IMR-90 (cell line): ENCODE measurements around the gene LIN7B. TPM values are rescaled to one million over a fixed set of nuclear protein-coding genes. Genes with fewer than 3 reads are reported as not detected.

Experiments used
- ATAC-seq: fragments of 200-7000 bp; cut with Tn5 transposase; 2 replicates; pipeline ENCODE4 v1.9.1; 2020; ENCODE audit warnings: low read depth, mild to moderate bottlenecking, moderate library complexity
- BruUV-seq: library from RNA; stranded (reverse); fragments of 400-500 nt; replicated peaks from 2 replicates; lab custom pipeline; 2021; lab: Mats Ljungman, UMichigan
- CTCF ChIA-PET: fragments of 300-600 bp; formaldehyde crosslinking; extraction: SDS; loops from one replicate; lab custom pipeline; 2021; ENCODE audit warnings: antibody characterized with exemption; lab: Yijun Ruan, JAX
- POLR2A ChIA-PET: fragments of 300-600 bp; sonication (Branson Sonifier 250); formaldehyde crosslinking; loops from one replicate; lab custom pipeline; 2022; ENCODE audit warnings: antibody characterized with exemption; ENCODE audit not compliant: unreplicated experiment; lab: Charles Lee
- DNase-seq: peaks from one replicate; pipeline ENCODE4 v3.0.0; 2013
- H2AFZ ChIP-seq: replicated peaks from 2 replicates; pipeline ENCODE3; 2013; ENCODE audit warnings: low read length, mild to moderate bottlenecking; ENCODE audit not compliant: poor library complexity
- H2AK5ac ChIP-seq: 2 replicates; pipeline ENCODE4 v1.6.1; 2013; ENCODE audit warnings: low read depth, low read length, inconsistent platforms
- H2AK9ac ChIP-seq: replicated peaks from 2 replicates; pipeline ENCODE3; 2013; ENCODE audit warnings: mild to moderate bottlenecking, low read depth, low read length, moderate library complexity; ENCODE audit not compliant: poor library complexity
- H2BK120ac ChIP-seq: 2 replicates; pipeline ENCODE4 v1.6.1; 2013; ENCODE audit warnings: low read depth, low read length, inconsistent platforms
- H2BK15ac ChIP-seq: 3 replicates; pipeline ENCODE4 v1.6.1; 2013; ENCODE audit warnings: low read depth, low read length, inconsistent platforms
- H2BK20ac ChIP-seq: 2 replicates; pipeline ENCODE4 v1.6.1; 2013; ENCODE audit warnings: low read depth, mild to moderate bottlenecking, inconsistent platforms, low read length, moderate library complexity
- H2BK5ac ChIP-seq: 2 replicates; pipeline ENCODE4 v1.6.1; 2013; ENCODE audit warnings: mild to moderate bottlenecking, low read depth, low read length, inconsistent platforms; ENCODE audit not compliant: poor library complexity, severe bottlenecking
- H3K14ac ChIP-seq: replicated peaks from 2 replicates; pipeline ENCODE4 v1.6.1; 2013; ENCODE audit warnings: low read depth, low read length, inconsistent platforms
- H3K18ac ChIP-seq: 2 replicates; pipeline ENCODE4 v1.6.1; 2013; ENCODE audit warnings: low read depth, low read length, control low read depth
- H3K23ac ChIP-seq: 2 replicates; pipeline ENCODE4 v1.6.1; 2013; ENCODE audit warnings: low read depth, low read length, inconsistent platforms
- H3K27ac ChIP-seq: 2 replicates; pipeline ENCODE4 v1.5.1; 2013; ENCODE audit warnings: mild to moderate bottlenecking, control low read depth, low read length; ENCODE audit not compliant: insufficient read depth
- H3K27me3 ChIP-seq: 2 replicates; pipeline ENCODE4 v1.6.1; 2013; ENCODE audit warnings: low read length; ENCODE audit not compliant: control insufficient read depth, insufficient read depth
- H3K36me3 ChIP-seq: 2 replicates; pipeline ENCODE4 v1.6.1; 2013; ENCODE audit warnings: low read length, mixed read lengths; ENCODE audit not compliant: control insufficient read depth, insufficient read depth
- H3K4ac ChIP-seq: 2 replicates; pipeline ENCODE4 v1.6.1; 2013; ENCODE audit warnings: low read depth, low read length, inconsistent platforms
- H3K4me1 ChIP-seq: 2 replicates; pipeline ENCODE4 v1.6.1; 2013; ENCODE audit warnings: low read length, mixed read lengths; ENCODE audit not compliant: control insufficient read depth, insufficient read depth
- H3K4me2 ChIP-seq: 2 replicates; pipeline ENCODE4 v1.6.1; 2013; ENCODE audit warnings: low read depth, mild to moderate bottlenecking, control low read depth, low read length, moderate library complexity
- H3K4me3 ChIP-seq: 2 replicates; pipeline ENCODE4 v1.5.1; 2013; ENCODE audit warnings: low read depth, mild to moderate bottlenecking, control low read depth, low read length, moderate library complexity; ENCODE audit not compliant: insufficient read depth
- H3K56ac ChIP-seq: 2 replicates; pipeline ENCODE4 v1.6.1; 2013; ENCODE audit warnings: low read length, inconsistent platforms; ENCODE audit not compliant: insufficient read depth; ENCODE audit errors: extremely low read depth
- H3K79me1 ChIP-seq, 2 experiments: 2 replicates each; pipeline ENCODE4 v1.6.1; 2013; ENCODE audit warnings: low read length in 2 of 2, inconsistent platforms in 1 of 2, low read depth in 1 of 2
- H3K9ac ChIP-seq: 2 replicates; pipeline ENCODE4 v1.6.1; 2013; ENCODE audit warnings: low read depth, low read length, control low read depth
- H3K9me1 ChIP-seq: 2 replicates; pipeline ENCODE4 v1.6.1; 2013; ENCODE audit warnings: low read length, inconsistent platforms; ENCODE audit not compliant: insufficient read depth
- H3K9me3 ChIP-seq: 2 replicates; pipeline ENCODE4 v1.6.1; 2013; ENCODE audit warnings: low read length; ENCODE audit not compliant: control insufficient read depth, insufficient read depth
- H4K20me1 ChIP-seq: 2 replicates; pipeline ENCODE4 v1.6.1; 2013; ENCODE audit warnings: low read length, inconsistent platforms; ENCODE audit not compliant: insufficient read depth
- H4K5ac ChIP-seq: 2 replicates; pipeline ENCODE4 v1.6.1; 2013; ENCODE audit warnings: mild to moderate bottlenecking, low read depth, low read length, control low read depth
- H4K8ac ChIP-seq, 2 experiments: 2 replicates each; pipeline ENCODE4 v1.6.1; 2013; ENCODE audit warnings: low read depth in 2 of 2, low read length in 2 of 2, control low read depth in 1 of 2, inconsistent platforms in 1 of 2
- H4K91ac ChIP-seq: 2 replicates; pipeline ENCODE4 v1.6.1; 2013; ENCODE audit warnings: low read depth, low read length, inconsistent platforms; ENCODE audit not compliant: insufficient read depth
- BHLHE40 ChIP-seq: fragments of 150-350 bp; IDR thresholded peaks from 2 replicates; pipeline ENCODE4 v1.6.1; 2016; ENCODE audit warnings: mild to moderate bottlenecking, low read depth, low read length
- MAZ ChIP-seq: IDR thresholded peaks from 2 replicates; pipeline ENCODE4 v1.6.1; 2012; ENCODE audit warnings: low read depth, mild to moderate bottlenecking, low read length, improper control_type of control experiment, moderate library complexity, borderline replicate concordance
- MXI1 ChIP-seq: IDR thresholded peaks from 2 replicates; pipeline ENCODE4 v1.6.1; 2012; ENCODE audit warnings: low read depth, mild to moderate bottlenecking, low read length, moderate library complexity, borderline replicate concordance
- NFE2L2 ChIP-seq: fragments of 150-350 bp; IDR thresholded peaks from 2 replicates; pipeline ENCODE4 v1.6.1; 2016; ENCODE audit warnings: low read depth, mild to moderate bottlenecking, low read length
- POLR2A ChIP-seq: IDR thresholded peaks from 2 replicates; pipeline ENCODE4 v1.6.1; 2012; ENCODE audit warnings: mild to moderate bottlenecking, low read depth, low read length
- RCOR1 ChIP-seq: IDR thresholded peaks from 2 replicates; pipeline ENCODE4 v1.6.1; 2012; ENCODE audit warnings: mild to moderate bottlenecking, low read length, improper control_type of control experiment; ENCODE audit not compliant: insufficient replicate concordance
- RFX5 ChIP-seq: IDR thresholded peaks from 2 replicates; pipeline ENCODE4 v1.8.0; 2012; ENCODE audit warnings: low read depth, mild to moderate bottlenecking, low read length, moderate library complexity
- SMC3 ChIP-seq: fragments of 150-350 bp; IDR thresholded peaks from 2 replicates; pipeline ENCODE4 v1.6.1; 2016; ENCODE audit warnings: low read depth, mild to moderate bottlenecking, antibody characterized with exemption, low read length, moderate library complexity
- WGBS, 2 experiments: methylation state at CpG; one replicate each; pipeline versions ENCODE4 v1.1.5 to v1.1.7; 2013; ENCODE audit warnings: missing lambda C conversion rate in 2 of 2; ENCODE audit not compliant: insufficient read length in 1 of 2; ENCODE audit errors: extremely low coverage in 2 of 2; 5-methylcytosine and 5-hydroxymethylcytosine counted together
- dilution Hi-C: fragments of 300-500 bp; cut with HindIII; formaldehyde crosslinking; loops from one replicate; pipeline ENCODE4 v1.14.3; 2018; ENCODE audit warnings: low sequenced_read_pairs; ENCODE audit not compliant: unreplicated experiment
- in situ Hi-C: fragments of 300-500 bp; cut with MboI; formaldehyde crosslinking; loops from 3 replicates; pipeline ENCODE4 v1.14.3; 2019; ENCODE audit warnings: low sequenced_read_pairs, inconsistent platforms, mixed read lengths
- intact Hi-C: fragments of 100-400 bp; cut with micrococcal nuclease; formaldehyde crosslinking; loops from 2 replicates; pipeline ENCODE4 v1.10.0; 2022
- polyA plus RNA-seq, 3 experiments: library from polyadenylated mRNA; depleted of rRNA; stranded (reverse); fragments of >200 nt; gene quantifications; 2 replicates each; pipeline ENCODE4 v1.2.3, GENCODE V29; 2012; ENCODE audit warnings: low replicate concordance in 1 of 3
- total RNA-seq: library from RNA; depleted of rRNA; stranded (reverse); fragments of >200 nt; gene quantifications from 2 replicates; pipeline ENCODE4 v1.2.3, GENCODE V29; 2012
- TF ChIP-seq, protein P1 (sequence below): conservative IDR thresholded peaks from 2 replicates; pipeline ENCODE4 v1.5.1; 2012; ENCODE audit warnings: mild to moderate bottlenecking, low read depth, low read length, improper control_type of control experiment
- TF ChIP-seq, protein P2 (sequence below): fragments of 150-350 bp; IDR thresholded peaks from 2 replicates; pipeline ENCODE4 v1.6.1; 2016; ENCODE audit warnings: low read depth, mild to moderate bottlenecking, low read length, moderate library complexity, borderline replicate concordance

The LIN7B gene
- total and polyA plus RNA-seq, 2 of the 4 experiments (the other 2 are of a cell fraction): 3.8 to 8.0 TPM

DNA sequence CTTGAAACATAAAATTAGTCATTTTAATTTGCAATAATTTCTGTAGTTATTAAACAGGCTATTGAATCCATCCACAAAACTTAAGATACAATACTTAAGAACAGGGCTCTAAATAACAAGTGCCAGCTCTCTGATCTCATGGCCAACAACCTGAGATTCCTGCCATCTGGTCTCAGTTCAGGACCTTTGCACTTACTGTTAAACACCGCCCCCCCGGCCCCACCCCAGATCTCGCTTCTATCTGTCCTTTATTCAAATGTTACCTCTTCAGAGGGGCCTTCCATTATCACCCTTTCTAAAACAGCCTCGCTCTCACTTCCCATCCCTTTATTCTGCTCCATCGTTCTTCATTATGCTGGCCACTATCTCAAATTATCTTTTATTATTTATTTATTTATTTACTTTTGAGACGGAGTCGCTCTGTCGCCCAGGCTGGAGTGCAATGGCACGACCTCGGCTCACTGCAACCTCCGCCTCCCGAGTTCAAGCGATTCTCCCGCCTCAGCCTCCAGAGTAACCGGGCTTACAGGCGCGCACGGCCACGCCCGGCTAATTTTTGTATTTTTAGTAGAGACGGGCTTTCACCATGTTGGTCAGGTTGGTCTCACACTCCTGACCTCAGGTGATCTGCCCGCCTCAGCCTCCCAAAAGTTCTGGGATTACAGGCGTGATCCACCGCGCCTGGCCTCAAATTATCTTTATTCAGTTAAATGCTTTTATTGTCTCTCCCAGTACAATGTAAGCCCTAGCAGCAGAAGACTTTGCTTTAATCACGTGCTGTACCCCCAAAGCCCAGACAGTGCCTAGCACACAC is 29.8 kb upstream of the LIN7B start (continued):
- no peak for TF ChIP-seq POLR2A
- no peak for TF ChIP-seq MAZ

DNA sequence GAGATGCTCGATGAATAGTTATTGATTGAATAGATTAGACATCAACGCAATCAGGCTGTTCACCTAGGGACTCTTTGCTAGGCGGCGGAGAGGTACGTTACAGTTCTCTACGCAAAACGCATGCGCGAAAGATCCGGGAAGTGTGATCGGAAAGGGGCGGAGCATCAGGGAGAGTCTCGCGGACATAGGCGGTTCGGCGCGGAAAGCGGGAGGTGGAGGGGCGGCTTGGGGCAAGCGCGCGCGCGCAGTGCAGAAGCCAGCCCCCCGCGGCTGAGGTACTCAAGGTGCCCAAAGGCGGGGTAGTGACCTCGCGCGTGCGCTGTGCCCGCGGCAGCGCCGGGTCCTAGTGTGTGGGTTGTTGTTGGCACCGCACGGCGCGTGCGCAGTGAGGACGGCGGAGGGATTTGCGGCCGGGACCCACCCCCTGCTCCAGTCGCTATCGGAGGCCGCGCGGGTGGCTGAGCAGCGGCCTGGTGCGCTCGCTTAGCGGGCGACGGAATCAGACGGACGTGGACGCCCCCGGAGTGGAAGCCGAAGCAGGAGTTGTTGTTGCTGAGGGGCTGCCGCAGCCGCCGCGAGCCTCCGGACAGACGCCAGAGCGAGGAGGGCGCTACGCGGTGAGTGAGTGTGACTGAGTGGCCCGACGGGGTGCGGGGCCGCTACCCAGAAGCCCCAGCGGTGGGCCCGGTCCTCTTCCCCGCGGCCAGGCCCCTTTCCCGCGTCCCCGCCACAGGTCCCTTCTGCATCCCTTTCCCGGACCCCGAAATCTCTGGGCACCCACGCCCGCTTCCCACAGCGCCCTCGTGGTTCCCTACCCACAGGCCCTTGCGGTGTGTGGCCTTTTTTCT is 28.9 kb upstream of the LIN7B start, which contains the start of gene SNRNP70:
TSS of gene SNRNP70 (plus strand) at position 432 of the 848 bp plus-strand sequence. CDS start 964 bp downstream, outside the sequence.
- POLR2A ChIA-PET: interaction anchor here (0.6 kb wide), 1 partner anchor 47 kb away, joined by 4 read pairs; no protein-coding TSS in a partner anchor
- Histone ChIP-seq H3K9me3 (no peaks in the 10 kb centered on the region), H3K23ac (peak within 1 kb of the TSS; percentile 80), H3K27me3 (no peaks in the 10 kb centered on the region), H4K8ac (peak within 1 kb of the TSS; percentile 82 to 99), H3K4me1 (peaks cover 6% of the 10 kb centered on the region), H2BK5ac (peak within 1 kb of the TSS; percentile 87), H3K9me1 (0 out of 2 replicates have a peak, but pooled peaks cover 2% of the 10 kb centered on the region), H2BK120ac (peak within 1 kb of the TSS; percentile 39; the same call in 1 of the 2 replicates), H2AK5ac (peak within 1 kb of the TSS; percentile 79), H3K14ac (peak within 1 kb of the TSS; percentile 95), H3K36me3 (peaks cover 20% of the 10 kb centered on the region), H2BK15ac (0 out of 3 replicates have a peak within 1 kb of the TSS, but pooled peaks have one; percentile 1), H4K5ac (peak within 1 kb of the TSS; percentile 95), H3K4me2 (peak within 1 kb of the TSS; percentile 86), H3K4ac (peak within 1 kb of the TSS; percentile 93), H3K56ac (peak within 1 kb of the TSS; percentile 72), H3K27ac (peak within 1 kb of the TSS; percentile 89), H2BK20ac (no peak within 1 kb of the TSS), H4K20me1 (peaks cover 44% of the 10 kb centered on the region), H3K9ac (peak within 1 kb of the TSS; percentile 86), H2AFZ (peak within 1 kb of the TSS; percentile 88), H3K18ac (peak within 1 kb of the TSS; percentile 77), H4K91ac (peak within 1 kb of the TSS; percentile 95), H3K4me3 (peak within 1 kb of the TSS; percentile 69), H2AK9ac (peak within 1 kb of the TSS; percentile 92), H3K79me1 (peaks cover 5 to 31% of the 10 kb centered on the region in 2 experiments; a peak in 3 of 4 replicates)
- dilution Hi-C loops: no loop called here
- intact Hi-C loops: no loop called here
- ATAC-seq: peak; percentile 99
- WGBS, 2 experiments: 0% methylated on average over 46 of the region's 89 CpGs; no CpG with 5 or more reads in 1 of the 2 experiments
- BruUV-seq: no TSS peak
- in situ Hi-C loops: no loop called here
- peak; percentile 99 for DNase-seq
- CTCF ChIA-PET: no interaction called here
- TF ChIP-seq, protein P1, sequence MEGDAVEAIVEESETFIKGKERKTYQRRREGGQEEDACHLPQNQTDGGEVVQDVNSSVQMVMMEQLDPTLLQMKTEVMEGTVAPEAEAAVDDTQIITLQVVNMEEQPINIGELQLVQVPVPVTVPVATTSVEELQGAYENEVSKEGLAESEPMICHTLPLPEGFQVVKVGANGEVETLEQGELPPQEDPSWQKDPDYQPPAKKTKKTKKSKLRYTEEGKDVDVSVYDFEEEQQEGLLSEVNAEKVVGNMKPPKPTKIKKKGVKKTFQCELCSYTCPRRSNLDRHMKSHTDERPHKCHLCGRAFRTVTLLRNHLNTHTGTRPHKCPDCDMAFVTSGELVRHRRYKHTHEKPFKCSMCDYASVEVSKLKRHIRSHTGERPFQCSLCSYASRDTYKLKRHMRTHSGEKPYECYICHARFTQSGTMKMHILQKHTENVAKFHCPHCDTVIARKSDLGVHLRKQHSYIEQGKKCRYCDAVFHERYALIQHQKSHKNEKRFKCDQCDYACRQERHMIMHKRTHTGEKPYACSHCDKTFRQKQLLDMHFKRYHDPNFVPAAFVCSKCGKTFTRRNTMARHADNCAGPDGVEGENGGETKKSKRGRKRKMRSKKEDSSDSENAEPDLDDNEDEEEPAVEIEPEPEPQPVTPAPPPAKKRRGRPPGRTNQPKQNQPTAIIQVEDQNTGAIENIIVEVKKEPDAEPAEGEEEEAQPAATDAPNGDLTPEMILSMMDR: no peak
- TF ChIP-seq RFX5: no peak
- no peak for TF ChIP-seq RCOR1
- peak; percentile 59; the same call in 1 of the 2 replicates for TF ChIP-seq MXI1
- no peak for TF ChIP-seq SMC3
- no peak for TF ChIP-seq NFE2L2
- TF ChIP-seq, protein P2, sequence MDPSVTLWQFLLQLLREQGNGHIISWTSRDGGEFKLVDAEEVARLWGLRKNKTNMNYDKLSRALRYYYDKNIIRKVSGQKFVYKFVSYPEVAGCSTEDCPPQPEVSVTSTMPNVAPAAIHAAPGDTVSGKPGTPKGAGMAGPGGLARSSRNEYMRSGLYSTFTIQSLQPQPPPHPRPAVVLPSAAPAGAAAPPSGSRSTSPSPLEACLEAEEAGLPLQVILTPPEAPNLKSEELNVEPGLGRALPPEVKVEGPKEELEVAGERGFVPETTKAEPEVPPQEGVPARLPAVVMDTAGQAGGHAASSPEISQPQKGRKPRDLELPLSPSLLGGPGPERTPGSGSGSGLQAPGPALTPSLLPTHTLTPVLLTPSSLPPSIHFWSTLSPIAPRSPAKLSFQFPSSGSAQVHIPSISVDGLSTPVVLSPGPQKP: no peak
- peak; percentile 97 for TF ChIP-seq POLR2A
- peak; percentile 46 for TF ChIP-seq BHLHE40
